HG03097 (cell line): ENCODE data around the gene GORASP2.

ENCODE experiments used
- ATAC-seq: cut with Tn5 transposase; IDR thresholded peaks from one replicate; pipeline ENCODE4 v1.9.1; 2021; ENCODE audit not compliant: unreplicated experiment, low FRiP score

The GORASP2 gene

DNA sequence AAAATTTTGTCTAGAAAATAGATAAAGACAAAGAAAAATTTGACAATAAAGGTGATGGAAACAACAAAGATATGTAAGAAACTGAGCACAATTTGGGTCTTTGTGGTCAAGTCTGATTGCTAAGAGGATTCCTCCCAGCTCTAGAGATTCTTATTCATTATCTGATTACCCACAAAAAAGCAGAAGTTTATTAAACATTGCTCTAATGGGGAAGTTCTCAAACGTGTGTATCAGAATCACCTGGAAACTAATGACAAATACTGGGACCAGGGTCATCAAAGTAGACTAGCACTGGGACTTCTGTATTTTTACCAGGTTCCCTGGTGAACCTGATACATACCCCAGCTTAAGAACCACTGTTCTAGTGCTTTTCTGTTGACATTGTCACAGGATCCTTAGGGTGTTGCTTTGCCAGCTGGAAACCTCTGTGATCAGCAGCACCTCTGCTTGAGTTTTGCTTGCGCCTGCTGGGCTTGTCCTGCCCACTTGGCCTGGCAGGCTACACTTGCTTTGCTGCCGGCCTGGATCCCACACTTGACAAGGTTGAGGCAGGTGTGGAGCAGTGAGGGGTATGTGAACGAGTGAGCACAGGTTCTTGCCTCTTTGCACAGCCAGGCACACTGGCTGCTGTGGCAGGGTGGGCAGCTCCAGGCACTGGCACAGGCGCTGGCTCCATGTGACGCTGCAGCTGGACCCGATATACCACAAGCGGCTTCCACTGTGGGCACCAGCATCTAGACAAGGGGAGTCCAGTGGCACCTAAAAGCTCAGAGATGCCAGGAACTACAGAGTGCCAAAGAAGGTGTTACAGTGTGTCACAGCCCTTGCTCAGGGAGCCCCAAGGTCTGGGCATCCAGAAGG is 6.2 kb upstream of the GORASP2 start:
- no peak for ATAC-seq

DNA sequence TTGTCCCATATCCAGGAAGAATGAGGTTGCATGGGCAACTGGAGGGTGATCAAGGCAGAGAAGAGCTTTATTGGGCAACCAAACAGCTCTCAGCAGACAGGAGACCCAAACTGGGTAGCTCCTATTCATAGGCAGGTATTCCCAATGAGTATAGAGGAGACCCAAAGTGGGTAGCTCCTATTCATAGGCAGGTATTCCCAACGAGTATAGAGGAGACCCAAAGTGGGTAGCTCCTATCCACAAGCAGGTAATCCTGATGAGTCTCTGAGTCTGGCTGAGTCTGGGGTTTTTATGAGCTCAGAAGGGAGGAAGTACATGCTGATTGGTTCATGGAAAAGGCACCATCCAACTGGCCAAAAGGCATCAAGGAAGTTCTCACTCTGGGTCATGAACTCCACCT is 5.3 kb upstream of the GORASP2 start:
- ATAC-seq = no peak

DNA sequence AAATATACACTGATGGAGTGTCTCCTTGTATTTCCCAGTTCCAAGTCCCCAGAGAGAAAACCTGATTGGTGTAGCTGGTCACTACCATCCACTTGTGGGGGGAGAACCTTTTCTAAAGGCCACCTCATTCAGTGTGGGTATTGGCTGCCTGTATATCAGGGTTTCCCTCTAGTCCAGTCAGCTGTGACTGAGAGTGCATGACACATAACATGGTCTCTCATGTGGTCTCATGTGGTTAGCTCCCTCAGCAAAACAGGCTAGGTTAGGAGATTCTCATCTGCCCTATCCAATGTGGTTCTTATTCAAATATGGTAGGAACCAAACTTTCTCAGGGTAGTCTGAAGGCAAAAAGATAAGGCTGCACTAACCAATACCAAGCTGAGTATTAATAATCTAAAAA is 4.1 kb upstream of the GORASP2 start:
- no peak for ATAC-seq

GRCh38 chr2:170925923-170926322 is 3.1 kb upstream of the GORASP2 start:
- no peak for ATAC-seq

DNA sequence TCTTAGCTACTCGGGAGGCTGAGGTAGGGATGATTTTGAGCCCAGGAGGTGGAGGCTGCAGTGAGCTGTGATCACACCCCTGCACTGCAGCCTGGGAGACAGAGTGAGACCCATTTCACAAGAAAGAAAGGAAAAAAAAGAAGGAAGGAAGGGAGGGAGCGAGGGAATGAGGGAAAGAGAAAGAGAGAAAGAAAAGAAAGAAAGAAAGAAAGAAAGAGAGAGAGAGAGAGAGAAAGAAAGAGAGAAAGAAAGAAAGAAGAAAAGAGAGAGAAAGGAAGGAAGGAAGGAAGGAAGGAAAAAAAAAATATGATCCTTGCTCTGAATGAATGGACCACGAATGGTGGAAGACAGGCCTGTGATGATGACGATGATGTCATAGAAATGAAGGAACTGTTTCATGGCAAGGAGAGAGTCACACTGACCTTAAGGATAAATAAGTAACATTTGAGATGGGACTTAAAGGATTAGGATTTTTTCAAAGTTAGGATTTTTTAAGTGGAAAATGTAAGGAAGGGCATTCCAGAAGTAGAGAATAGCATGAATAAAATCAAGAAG is 2.2 kb upstream of the GORASP2 start:
- no peak for ATAC-seq

DNA sequence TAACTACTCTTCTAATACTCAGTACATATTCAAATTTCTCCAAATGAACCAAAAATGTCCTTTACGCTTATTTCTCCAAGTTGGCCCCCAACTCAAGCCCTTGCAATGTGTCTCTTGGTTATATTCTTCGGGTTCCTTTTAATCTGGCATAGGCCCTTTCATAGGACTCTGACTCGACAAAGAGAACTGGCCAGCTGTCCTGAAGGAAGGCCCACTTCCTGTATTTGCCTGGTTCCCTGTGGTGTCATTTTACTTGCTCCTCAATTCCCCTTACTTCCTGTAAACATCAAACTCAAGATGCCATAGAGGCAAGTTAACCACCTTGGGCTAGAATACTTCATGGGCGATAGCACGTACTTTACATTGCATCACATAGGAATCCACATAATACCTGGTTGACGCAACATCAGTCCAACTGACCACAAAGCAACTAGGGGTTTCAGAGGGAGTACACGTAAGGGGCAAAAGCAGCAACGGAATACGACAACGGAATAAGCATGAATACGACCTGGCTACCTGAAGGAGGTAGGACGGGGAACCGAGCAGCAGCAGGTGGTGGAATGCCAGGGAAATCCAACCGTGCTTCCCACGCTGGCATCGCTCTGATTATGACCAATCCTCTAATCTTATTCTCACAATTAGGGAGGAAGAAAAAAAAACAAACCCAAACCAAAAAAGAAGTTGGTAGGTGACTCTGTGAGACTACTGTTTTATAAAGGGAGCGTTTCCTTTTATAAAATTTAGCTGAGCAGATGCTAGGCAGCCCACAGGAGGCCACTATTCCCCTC is 823 bp upstream of the GORASP2 start:
- ATAC-seq = no peak

GRCh38 chr2:170929686-170930050 is 615 bp downstream of the GORASP2 start:
- peak; percentile 14 for ATAC-seq

GRCh38 chr2:170930131-170930990 is 1.3 kb downstream of the GORASP2 start:
- peak; percentile 26 for ATAC-seq

- no peak for ATAC-seq
Observed at GRCh38 chr2:170930991-170931266, 1.9 kb downstream of the GORASP2 start.

- no peak for ATAC-seq
Observed at GRCh38 chr2:170932166-170932565, 3.1 kb downstream of the GORASP2 start.

DNA sequence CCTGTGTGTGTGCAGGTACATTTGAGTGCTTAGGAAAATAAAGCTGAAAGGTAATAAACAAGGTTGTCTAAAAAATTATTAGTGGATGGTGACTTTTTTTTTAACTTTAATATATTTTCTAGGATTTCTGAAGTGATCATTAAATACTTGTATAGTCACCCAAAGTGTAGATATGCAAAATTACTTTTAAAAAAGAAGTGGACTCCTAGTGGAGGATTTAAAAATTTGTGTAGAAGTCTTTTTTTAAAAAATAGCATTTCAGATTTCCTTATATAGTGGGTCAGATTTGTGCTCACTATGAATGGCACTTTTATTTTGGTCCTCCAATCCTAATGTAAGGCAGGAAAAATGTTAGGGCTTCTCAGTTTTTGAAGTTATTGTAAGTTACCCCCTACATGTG is 3.9 kb downstream of the GORASP2 start:
- ATAC-seq = no peak

DNA sequence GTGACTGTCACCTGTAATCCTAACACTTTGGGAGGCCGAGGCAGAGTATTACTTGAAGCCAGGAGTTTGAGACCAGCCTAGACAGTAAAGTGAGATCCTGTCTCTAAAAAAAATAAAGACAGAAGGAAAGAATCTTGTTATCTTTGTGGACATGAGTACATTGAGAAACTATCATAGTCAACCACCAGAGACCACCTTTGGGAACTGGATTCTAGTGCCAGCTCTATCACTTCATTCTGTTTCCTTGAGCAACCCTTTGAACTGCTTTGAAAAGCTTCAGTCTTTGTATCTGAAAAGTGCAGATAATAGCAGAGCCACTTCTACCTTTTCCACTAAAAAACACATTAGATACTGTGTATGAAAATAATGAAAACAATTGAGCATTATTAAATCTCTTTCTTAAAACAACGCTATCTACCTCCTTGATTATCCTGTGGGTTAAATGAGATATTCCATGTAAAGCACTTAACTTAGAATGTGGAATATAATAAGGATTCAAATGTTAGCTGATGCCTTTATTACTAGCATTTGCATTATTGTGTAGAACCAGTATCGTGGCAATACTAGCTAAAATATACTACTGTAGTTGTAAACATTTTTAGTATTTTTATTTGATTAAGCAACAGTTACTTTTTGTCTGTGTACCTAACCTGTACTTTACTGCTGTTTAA is 8.8 kb downstream of the GORASP2 start:
- ATAC-seq = no peak

GRCh38 chr2:170940066-170940465 is 11.0 kb downstream of the GORASP2 start:
- ATAC-seq = no peak

- no peak for ATAC-seq
Observed at GRCh38 chr2:170942615-170943014, 13.6 kb downstream of the GORASP2 start.

GRCh38 chr2:170943041-170943440 is 14.0 kb downstream of the GORASP2 start:
- no peak for ATAC-seq

GRCh38 chr2:170943596-170943995 is 14.5 kb downstream of the GORASP2 start:
- ATAC-seq = no peak

GRCh38 chr2:170944545-170944944 is 15.5 kb downstream of the GORASP2 start:
- ATAC-seq = no peak

GRCh38 chr2:170949415-170949814 is 20.4 kb downstream of the GORASP2 start:
- ATAC-seq = no peak

DNA sequence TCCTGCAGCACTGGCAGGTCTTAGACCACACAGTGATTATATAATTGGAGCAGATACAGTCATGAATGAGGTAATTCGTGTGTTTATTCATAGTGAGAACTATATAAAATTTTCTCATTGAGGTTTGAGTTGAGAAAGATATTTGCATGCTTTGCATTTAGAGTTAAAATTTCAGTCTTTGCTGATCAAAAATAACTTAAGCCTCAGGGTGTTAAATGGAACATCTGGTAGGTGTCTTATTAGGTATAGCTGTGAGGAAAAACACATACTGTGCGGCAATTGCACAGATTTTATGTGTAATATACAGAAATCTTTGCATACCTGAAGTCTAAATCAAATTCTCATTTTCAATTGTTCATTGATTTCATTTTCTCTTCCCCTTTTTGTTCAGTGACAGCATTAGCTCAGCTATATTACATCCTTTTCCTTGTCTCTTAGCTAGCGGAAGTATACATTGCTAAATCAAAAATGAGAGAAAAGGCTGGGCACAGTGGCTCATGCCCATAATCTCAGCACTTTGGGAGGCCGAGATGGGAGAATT is 21.2 kb downstream of the GORASP2 start:
- ATAC-seq = peak; percentile 57

GRCh38 chr2:170953941-170954340 is 24.9 kb downstream of the GORASP2 start:
- ATAC-seq = no peak
